Memory B cell (primary cell): ENCODE results near the gene TTLL11.

Experiments used
- ATAC-seq: fragments of 150-1000 bp; cut with Tn5 transposase; 2 replicates; pipeline ENCODE4 v1.10.0; 2021; ENCODE audit warnings: low read depth, mild to moderate bottlenecking, moderate library complexity
- DNase-seq, 2 donors: peaks; one replicate each; pipeline ENCODE4 v3.0.0; 2022; ENCODE audit warnings: low spot score in 2 of 2
- H3K27ac Mint-ChIP-seq: one replicate; pipeline ENCODE4 v1.8.0; 2022; ENCODE audit warnings: mild to moderate bottlenecking, moderate library complexity, mixed read lengths
- H3K27me3 Mint-ChIP-seq: one replicate; pipeline ENCODE4 v1.8.0; 2022; ENCODE audit warnings: mixed read lengths
- H3K36me3 Mint-ChIP-seq: one replicate; pipeline ENCODE4 v1.8.0; 2022; ENCODE audit warnings: mild to moderate bottlenecking, mixed read lengths
- H3K4me1 Mint-ChIP-seq: one replicate; pipeline ENCODE4 v1.8.0; 2022; ENCODE audit warnings: mixed read lengths
- H3K4me3 Mint-ChIP-seq: one replicate; pipeline ENCODE4 v1.8.0; 2022; ENCODE audit warnings: mild to moderate bottlenecking, moderate library complexity, mixed read lengths
- H3K9me3 Mint-ChIP-seq: one replicate; pipeline ENCODE4 v1.8.0; 2022; ENCODE audit warnings: mixed read lengths

Gene TTLL11

GRCh38 chr9:121815546-121816448 is 277.3 kb downstream of the TTLL11 start:
- H3K27me3 Mint-ChIP-seq = peaks cover 4% of the 10 kb centered on the region
- no peak overlapping the region for H3K27ac Mint-ChIP-seq
- H3K4me3 Mint-ChIP-seq = no peak overlapping the region
- H3K9me3 Mint-ChIP-seq = no peaks in the 10 kb centered on the region
- no peak for DNase-seq
- ATAC-seq = no peak
- no peaks in the 10 kb centered on the region for H3K36me3 Mint-ChIP-seq
- peaks cover 7% of the 10 kb centered on the region for H3K4me1 Mint-ChIP-seq

GRCh38 chr9:121815084-121815483 is 278.0 kb downstream of the TTLL11 start:
- ATAC-seq (no peak), DNase-seq (no peak)
- H3K9me3 Mint-ChIP-seq = no peaks in the 10 kb centered on the region
- peaks cover 7% of the 10 kb centered on the region for H3K4me1 Mint-ChIP-seq
- no peaks in the 10 kb centered on the region for H3K36me3 Mint-ChIP-seq
- no peak overlapping the region for H3K4me3 Mint-ChIP-seq
- H3K27ac Mint-ChIP-seq = no peak overlapping the region
- H3K27me3 Mint-ChIP-seq = peaks cover 4% of the 10 kb centered on the region

- no peak for ATAC-seq
- Mint-ChIP-seq H3K36me3 (no peaks in the 10 kb centered on the region), H3K27ac (no peak overlapping the region)
These were observed 278.5 kb downstream of the TTLL11 start for GRCh38 chr9:121814594-121814993.

GRCh38 chr9:121813519-121814210 is 279.4 kb downstream of the TTLL11 start:
- ATAC-seq = no peak
- Mint-ChIP-seq H3K27me3 (peaks cover 2% of the 10 kb centered on the region), H3K27ac (no peak overlapping the region)

More at GRCh38 chr9:121814594-121814993, 278.5 kb downstream of the TTLL11 start:
- DNase-seq = no peak
- peaks cover 4% of the 10 kb centered on the region for H3K4me1 Mint-ChIP-seq
- no peak overlapping the region for H3K4me3 Mint-ChIP-seq
- H3K9me3 Mint-ChIP-seq = no peaks in the 10 kb centered on the region
- H3K27me3 Mint-ChIP-seq = peaks cover 4% of the 10 kb centered on the region

GRCh38 chr9:121812159-121812735 is 280.9 kb downstream of the TTLL11 start:
- DNase-seq = no peak
- no peaks in the 10 kb centered on the region for H3K9me3 Mint-ChIP-seq
- no peaks in the 10 kb centered on the region for H3K27me3 Mint-ChIP-seq
- H3K4me1 Mint-ChIP-seq = no peaks in the 10 kb centered on the region
- no peak overlapping the region for H3K4me3 Mint-ChIP-seq
- no peak for ATAC-seq
- H3K27ac Mint-ChIP-seq = no peak overlapping the region
- H3K36me3 Mint-ChIP-seq = no peaks in the 10 kb centered on the region

More at GRCh38 chr9:121813519-121814210, 279.4 kb downstream of the TTLL11 start:
- no peaks in the 10 kb centered on the region for H3K4me1 Mint-ChIP-seq
- H3K9me3 Mint-ChIP-seq = no peaks in the 10 kb centered on the region
- no peaks in the 10 kb centered on the region for H3K36me3 Mint-ChIP-seq
- H3K4me3 Mint-ChIP-seq = no peak overlapping the region
- DNase-seq = no peak

GRCh38 chr9:121811751-121812150 is 281.4 kb downstream of the TTLL11 start:
- Mint-ChIP-seq H3K4me3 (no peak overlapping the region), H3K27me3 (no peaks in the 10 kb centered on the region), H3K4me1 (no peaks in the 10 kb centered on the region), H3K9me3 (no peaks in the 10 kb centered on the region), H3K27ac (no peak overlapping the region), H3K36me3 (no peaks in the 10 kb centered on the region)
- no peak for ATAC-seq
- no peak for DNase-seq

GRCh38 chr9:121811140-121811539 is 282.0 kb downstream of the TTLL11 start:
- Mint-ChIP-seq H3K27me3 (no peaks in the 10 kb centered on the region), H3K9me3 (no peaks in the 10 kb centered on the region), H3K36me3 (no peaks in the 10 kb centered on the region), H3K4me1 (no peaks in the 10 kb centered on the region), H3K4me3 (no peak overlapping the region), H3K27ac (no peak overlapping the region)
- ATAC-seq = no peak
- DNase-seq = no peak

- no peak for ATAC-seq
- no peak for DNase-seq
- Mint-ChIP-seq H3K36me3 (no peaks in the 10 kb centered on the region), H3K4me3 (no peak overlapping the region), H3K27ac (no peak overlapping the region), H3K9me3 (no peaks in the 10 kb centered on the region), H3K4me1 (no peaks in the 10 kb centered on the region), H3K27me3 (no peaks in the 10 kb centered on the region)
These were observed 282.6 kb downstream of the TTLL11 start for GRCh38 chr9:121810489-121810888.

GRCh38 chr9:121809356-121810050 is 283.6 kb downstream of the TTLL11 start:
- Mint-ChIP-seq H3K4me1 (no peaks in the 10 kb centered on the region), H3K9me3 (peaks cover 3% of the 10 kb centered on the region), H3K27ac (no peak overlapping the region), H3K36me3 (peaks cover 2% of the 10 kb centered on the region), H3K4me3 (no peak overlapping the region), H3K27me3 (no peaks in the 10 kb centered on the region)
- DNase-seq = no peak
- no peak for ATAC-seq

GRCh38 chr9:121808781-121809180 is 284.3 kb downstream of the TTLL11 start:
- Mint-ChIP-seq H3K36me3 (peaks cover 4% of the 10 kb centered on the region), H3K4me3 (no peak overlapping the region), H3K27me3 (no peaks in the 10 kb centered on the region), H3K9me3 (peaks cover 6% of the 10 kb centered on the region), H3K4me1 (no peaks in the 10 kb centered on the region), H3K27ac (no peak overlapping the region)
- DNase-seq = no peak
- no peak for ATAC-seq

- no peak overlapping the region for H3K4me3 Mint-ChIP-seq
- no peak overlapping the region for H3K27ac Mint-ChIP-seq
- H3K27me3 Mint-ChIP-seq = peaks cover 2% of the 10 kb centered on the region
- H3K4me1 Mint-ChIP-seq = no peaks in the 10 kb centered on the region
- no peak for DNase-seq
- H3K36me3 Mint-ChIP-seq = peaks cover 4% of the 10 kb centered on the region
- no peak for ATAC-seq
- peaks cover 6% of the 10 kb centered on the region for H3K9me3 Mint-ChIP-seq
These were observed 285.3 kb downstream of the TTLL11 start for GRCh38 chr9:121807823-121808278.

- DNase-seq = no peak
- Mint-ChIP-seq H3K4me1 (no peaks in the 10 kb centered on the region), H3K9me3 (peaks cover 6% of the 10 kb centered on the region), H3K4me3 (no peak overlapping the region), H3K27ac (no peak overlapping the region), H3K27me3 (peaks cover 2% of the 10 kb centered on the region), H3K36me3 (peaks cover 4% of the 10 kb centered on the region)
- ATAC-seq = no peak
These were observed 285.9 kb downstream of the TTLL11 start for GRCh38 chr9:121807069-121807822.

- peaks cover 5% of the 10 kb centered on the region for H3K27me3 Mint-ChIP-seq
- H3K36me3 Mint-ChIP-seq = peaks cover 4% of the 10 kb centered on the region
- no peak for ATAC-seq
- H3K4me1 Mint-ChIP-seq = no peaks in the 10 kb centered on the region
- DNase-seq = no peak
- H3K9me3 Mint-ChIP-seq = peaks cover 6% of the 10 kb centered on the region
- H3K27ac Mint-ChIP-seq = no peak overlapping the region
- no peak overlapping the region for H3K4me3 Mint-ChIP-seq
These were observed 290.4 kb downstream of the TTLL11 start for GRCh38 chr9:121802753-121803152.
